GM21390 (cell line): ENCODE data around the gene TMEM179.
"Not testable (repeated sequence)": the region's sequence is repeated elsewhere in the genome, so short reads cannot be mapped to it uniquely, and the experiment has no call there.

ENCODE experiments used
- ATAC-seq: cut with Tn5 transposase; IDR thresholded peaks from one replicate; pipeline ENCODE4 v1.9.1; 2021; ENCODE audit not compliant: unreplicated experiment

Gene TMEM179

DNA sequence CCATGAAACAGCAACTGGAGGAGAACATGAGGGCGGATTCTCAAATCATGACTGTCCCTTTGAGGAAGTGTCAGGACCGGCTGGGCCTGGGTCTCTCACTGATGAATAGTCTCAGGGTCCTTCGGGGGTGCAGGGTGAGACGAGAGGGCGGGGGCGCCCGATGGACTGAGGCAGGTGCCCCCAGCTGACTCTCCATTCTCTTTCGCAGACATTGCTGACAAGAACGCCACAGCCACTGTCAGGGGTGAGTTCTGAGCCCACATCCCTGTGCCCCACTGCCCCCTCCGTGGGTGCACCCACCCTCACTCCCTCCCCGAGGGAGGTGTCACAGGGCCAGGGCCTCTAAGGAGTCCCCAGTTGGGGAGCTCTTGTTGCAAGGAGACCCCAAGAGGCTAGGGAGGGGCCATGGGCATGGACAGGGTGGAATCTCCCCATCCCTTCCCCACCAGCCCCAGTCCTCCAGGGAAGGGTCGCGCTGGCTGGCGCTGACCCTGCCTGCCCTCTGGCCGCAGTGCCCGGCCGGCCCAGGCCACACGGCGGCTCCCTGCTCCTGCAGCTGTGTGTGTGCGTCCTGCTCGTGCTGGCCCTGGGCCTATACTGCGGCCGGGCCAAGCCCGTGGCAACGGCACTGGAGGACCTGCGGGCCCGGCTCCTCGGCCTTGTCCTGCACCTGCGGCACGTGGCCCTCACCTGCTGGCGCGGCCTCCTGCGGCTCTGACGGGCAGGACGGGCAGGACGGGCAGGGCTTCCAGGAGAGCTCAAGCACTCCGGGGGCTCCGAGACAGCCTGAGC is 16.3 kb downstream of the TMEM179 start:
- ATAC-seq: no peak

- no peak for ATAC-seq
These were observed 16.9 kb downstream of the TMEM179 start for GRCh38 chr14:104587641-104588040.

- no peak for ATAC-seq
These were observed 17.5 kb downstream of the TMEM179 start for GRCh38 chr14:104586832-104587620.

DNA sequence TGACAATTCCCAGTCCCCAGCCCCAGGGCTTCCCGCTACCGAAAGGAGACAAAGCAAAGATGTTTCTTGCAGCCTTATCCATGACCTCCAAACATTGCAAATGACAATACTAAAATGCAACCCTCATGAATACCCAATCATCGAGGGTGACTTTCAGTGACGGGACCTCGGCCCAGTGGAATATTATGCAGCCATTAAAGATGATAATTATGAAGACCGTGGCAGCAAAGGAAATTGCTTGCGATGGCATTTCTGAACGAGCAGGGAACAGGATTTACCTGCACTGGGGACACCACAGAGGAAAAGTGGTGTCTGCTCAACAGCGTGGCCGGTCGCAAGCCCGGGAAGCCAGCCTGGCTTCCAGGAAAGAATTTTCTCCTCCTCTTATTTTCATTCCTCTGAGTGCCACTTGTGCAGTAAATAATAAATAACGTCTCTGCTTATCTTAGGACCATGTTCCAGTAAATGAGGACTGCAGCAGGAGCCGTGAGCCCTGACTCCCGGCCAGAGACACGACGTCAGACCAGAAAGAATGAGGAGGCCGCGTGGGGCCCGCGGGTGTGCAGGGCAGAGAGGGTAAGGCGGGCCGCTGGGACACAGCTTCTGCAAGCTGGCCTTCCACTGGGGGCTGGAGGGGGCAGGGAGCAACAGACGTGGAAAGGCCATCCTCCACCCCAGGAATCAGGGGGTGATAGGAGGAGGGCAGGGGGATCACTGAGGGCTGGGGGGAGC is 18.4 kb downstream of the TMEM179 start:
- no peak for ATAC-seq

DNA sequence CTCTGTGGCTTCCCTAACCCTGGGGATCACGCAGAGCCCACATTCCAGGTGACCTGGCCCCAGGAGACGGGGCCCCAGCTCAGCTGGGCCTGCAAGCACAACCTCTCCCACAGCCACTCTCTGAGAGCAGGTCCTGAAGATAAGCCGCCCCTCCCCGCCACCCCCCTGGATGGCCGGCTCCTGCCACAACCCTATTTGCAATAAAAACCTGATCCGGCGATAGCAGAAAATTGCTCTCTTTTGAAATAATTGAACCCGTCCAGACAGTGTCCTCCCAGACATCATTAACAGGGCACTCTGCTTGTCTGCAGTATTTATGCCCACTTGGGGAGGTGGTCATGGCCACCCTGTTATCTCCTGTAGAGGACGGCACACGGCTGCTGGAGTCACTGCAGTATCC is 20.0 kb downstream of the TMEM179 start:
- ATAC-seq: no peak

DNA sequence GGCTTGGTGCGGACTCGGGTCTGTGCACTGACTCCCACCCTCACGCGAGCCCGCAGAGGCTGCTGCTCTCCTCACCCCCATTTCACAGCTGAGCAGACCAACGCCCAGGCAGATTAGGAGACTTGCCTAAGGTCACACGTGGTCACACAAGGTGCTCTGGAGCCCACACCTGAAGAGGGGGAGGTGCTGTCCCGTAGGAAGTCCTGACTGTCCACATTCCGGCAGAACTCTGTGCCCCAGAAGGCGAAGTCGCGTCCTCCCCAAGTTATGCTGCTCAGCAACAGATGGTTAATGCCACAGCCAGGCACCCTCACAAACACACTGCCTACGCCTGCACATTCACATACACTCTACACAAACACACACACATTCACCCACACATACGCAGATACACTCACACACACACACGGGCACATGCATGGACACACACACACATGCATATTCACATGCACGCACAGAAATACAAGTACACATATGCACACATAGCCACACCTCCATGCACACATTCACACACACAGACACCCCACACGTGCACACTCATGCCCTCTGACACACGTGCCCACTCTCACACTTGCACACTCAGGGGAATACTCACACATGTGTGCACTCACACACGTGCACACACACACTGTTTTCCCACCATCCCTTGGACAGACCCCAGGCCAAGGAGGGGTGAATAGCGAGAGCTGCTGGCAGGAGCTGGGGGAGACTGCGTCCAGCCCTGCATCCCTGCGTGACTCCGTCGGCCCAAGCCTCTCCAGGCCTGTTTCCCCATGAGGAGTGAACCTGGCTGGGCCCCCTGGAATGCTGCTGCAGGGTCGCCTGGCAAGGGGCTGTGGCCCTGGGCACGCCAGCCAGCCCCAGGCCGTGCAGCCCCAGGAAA is 20.9 kb downstream of the TMEM179 start:
- no peak for ATAC-seq

DNA sequence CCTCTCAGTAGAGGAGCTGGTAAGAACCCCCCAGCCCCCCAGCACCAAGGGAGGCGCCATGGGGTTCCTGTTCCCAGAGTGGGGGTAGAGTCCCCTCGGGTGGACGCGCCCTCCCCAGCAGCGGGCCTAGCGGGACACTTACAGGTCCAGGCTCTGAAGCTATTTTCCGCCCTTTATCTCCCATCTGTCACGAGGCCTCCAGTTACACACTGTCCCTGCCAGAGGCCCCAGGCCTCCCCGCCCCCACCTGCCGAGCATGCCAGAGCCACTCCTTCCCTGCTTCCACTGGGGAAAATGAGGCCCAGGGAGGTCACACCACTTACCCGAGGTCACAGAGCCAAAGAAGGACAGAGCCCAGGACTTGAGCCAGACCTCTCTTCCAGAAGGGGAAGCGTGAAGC is 21.9 kb downstream of the TMEM179 start:
- no peak for ATAC-seq

- no peak for ATAC-seq
These were observed 22.6 kb downstream of the TMEM179 start for GRCh38 chr14:104582005-104582404.

- no peak for ATAC-seq
These were observed 23.1 kb downstream of the TMEM179 start for GRCh38 chr14:104581521-104581920.

- no peak for ATAC-seq
These were observed 23.6 kb downstream of the TMEM179 start for GRCh38 chr14:104580961-104581360.

GRCh38 chr14:104579939-104580338 is 24.6 kb downstream of the TMEM179 start:
- not testable (repeated sequence) for ATAC-seq

- ATAC-seq: no peak
These were observed 25.1 kb downstream of the TMEM179 start, which contains the start of gene C14orf180 for GRCh38 chr14:104579507-104579906. C14orf180 (plus strand) TSS chr14:104579764; CDS start chr14:104586431, 6,667 bp downstream.

DNA sequence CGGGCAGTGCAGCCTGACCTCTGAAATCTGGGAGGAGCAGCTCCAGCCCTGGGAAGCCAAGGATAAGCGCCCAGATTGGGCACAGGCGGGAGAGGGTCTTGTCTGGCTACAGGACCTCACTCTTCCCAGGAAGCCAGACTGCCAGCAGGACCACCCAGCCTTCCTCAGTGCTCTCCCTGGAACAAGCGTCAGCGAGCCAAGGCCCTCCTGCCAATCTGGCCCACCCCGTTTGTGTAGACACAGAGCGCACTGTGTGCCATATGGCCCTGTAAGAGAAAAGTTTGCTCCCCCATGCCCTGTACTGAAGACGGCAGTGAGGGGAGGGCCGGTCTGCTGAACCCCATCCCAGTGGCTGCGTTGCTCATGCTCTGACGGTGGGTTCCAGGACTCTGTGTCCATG is 26.3 kb downstream of the TMEM179 start:
- ATAC-seq: no peak

DNA sequence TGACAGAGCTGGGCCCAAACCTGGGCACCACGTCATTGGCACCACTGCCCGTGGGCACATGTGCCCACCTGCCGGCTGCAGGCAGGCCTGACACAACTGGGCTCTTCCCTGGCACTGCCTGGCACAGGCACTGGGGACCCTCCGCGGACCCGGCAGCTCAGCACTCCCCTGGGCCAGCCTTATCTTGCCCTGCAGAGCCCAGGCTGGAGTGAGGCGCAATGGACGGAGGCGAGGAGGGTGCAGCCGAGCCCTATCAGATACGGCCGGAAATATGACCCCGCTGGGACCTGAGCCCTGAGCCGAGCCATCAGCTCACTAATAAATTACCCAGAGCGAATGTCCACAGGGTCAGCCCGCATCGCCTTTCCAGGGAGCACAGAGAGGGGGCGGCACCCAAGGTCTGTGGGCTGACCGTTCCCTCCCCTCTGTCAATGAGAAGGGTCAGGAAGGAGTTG is 26.7 kb downstream of the TMEM179 start:
- no peak for ATAC-seq

DNA sequence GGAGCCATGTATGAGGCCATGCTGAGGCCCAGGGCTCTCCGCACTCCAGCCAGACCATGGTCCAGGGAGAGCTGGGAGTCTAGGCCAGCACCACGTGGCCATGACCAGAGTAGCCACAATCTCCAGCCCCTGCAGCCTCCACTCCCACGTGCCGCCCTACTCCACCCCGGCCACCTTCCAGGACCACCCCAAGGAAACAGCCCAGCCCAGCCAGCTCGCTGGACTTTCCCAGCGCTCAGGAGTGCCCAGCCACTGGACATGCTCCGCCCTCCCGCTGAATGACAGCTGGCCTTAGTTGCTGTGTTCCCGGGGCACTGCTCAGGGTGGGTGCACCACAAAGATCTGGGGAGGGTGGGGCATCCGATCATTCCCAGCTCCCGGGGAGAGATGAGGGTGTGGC is 27.1 kb downstream of the TMEM179 start:
- ATAC-seq: no peak

GRCh38 chr14:104576970-104577332 is 27.6 kb downstream of the TMEM179 start:
- ATAC-seq: no peak

GRCh38 chr14:104576232-104576969 is 28.2 kb downstream of the TMEM179 start:
- no peak for ATAC-seq

- ATAC-seq: no peak
These were observed 29.5 kb downstream of the TMEM179 start for GRCh38 chr14:104574978-104575583.

- ATAC-seq: no peak
These were observed 30.0 kb downstream of the TMEM179 start for GRCh38 chr14:104574536-104574935.
